Measurements from ENCODE around the gene ANGPT4.
A peak's percentile ranks its signal among the peaks of the same experiment; 100 is the strongest.
"Not testable (repeated sequence)": the region's sequence is repeated elsewhere in the genome, so short reads cannot be mapped to it uniquely, and the experiment has no call there.

ANGPT4 gene

DNA sequence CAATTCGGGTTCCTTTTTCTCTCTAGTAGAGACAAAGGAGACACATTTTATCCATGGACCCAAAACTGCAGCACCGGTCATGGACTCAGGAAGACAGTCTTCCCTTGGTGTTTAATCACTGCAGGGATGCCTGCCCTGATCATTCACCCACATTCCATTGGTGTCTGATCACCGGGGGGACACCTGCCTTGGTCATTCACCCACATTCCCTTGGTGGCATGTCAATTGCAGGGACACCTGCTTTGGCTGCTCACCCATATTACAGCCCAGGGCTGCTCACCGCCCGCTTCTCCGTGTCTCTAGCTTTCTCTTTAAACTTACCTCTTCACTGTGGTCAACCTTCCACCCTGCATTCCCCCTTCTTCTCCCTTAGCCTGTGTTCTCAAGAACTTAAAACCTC is 18.7 kb downstream of the ANGPT4 start:
- not testable (repeated sequence) for H3K4me1 ChIP-seq (ENCODE audit: control insufficient read depth, insufficient read depth, low read length); H3K27me3 ChIP-seq (ENCODE audit: control insufficient read depth, insufficient read depth, low read length); H3K9me3 ChIP-seq (ENCODE audit: control insufficient read depth, insufficient read depth, low read length); H3K4me3 ChIP-seq (ENCODE audit: low read depth, low read length); H3K36me3 ChIP-seq (ENCODE audit: control insufficient read depth, insufficient read depth, low read length); H3K9ac ChIP-seq (ENCODE audit: low read depth, low read length)

GRCh38 chr20:896501-897025 is 19.6 kb downstream of the ANGPT4 start:
- H3K4me1 ChIP-seq (ENCODE audit: control insufficient read depth, insufficient read depth, low read length), result no peaks in the 10 kb centered on the region
- H3K4me3 ChIP-seq (ENCODE audit: low read depth, low read length), result no peak overlapping the region
- H3K36me3 ChIP-seq (ENCODE audit: control insufficient read depth, insufficient read depth, low read length), result no peaks in the 10 kb centered on the region
- no peaks in the 10 kb centered on the region for H3K9me3 ChIP-seq (ENCODE audit: control insufficient read depth, insufficient read depth, low read length)
- no peak overlapping the region for H3K9ac ChIP-seq (ENCODE audit: low read depth, low read length)
- H3K27me3 ChIP-seq (ENCODE audit: control insufficient read depth, insufficient read depth, low read length), result no peaks in the 10 kb centered on the region

GRCh38 chr20:892371-892770 is 23.8 kb downstream of the ANGPT4 start:
- not testable (repeated sequence) for H3K36me3 ChIP-seq (ENCODE audit: control insufficient read depth, insufficient read depth, low read length); H3K9me3 ChIP-seq (ENCODE audit: control insufficient read depth, insufficient read depth, low read length); H3K4me1 ChIP-seq (ENCODE audit: control insufficient read depth, insufficient read depth, low read length); H3K4me3 ChIP-seq (ENCODE audit: low read depth, low read length); H3K27me3 ChIP-seq (ENCODE audit: control insufficient read depth, insufficient read depth, low read length); H3K9ac ChIP-seq (ENCODE audit: low read depth, low read length)

DNA sequence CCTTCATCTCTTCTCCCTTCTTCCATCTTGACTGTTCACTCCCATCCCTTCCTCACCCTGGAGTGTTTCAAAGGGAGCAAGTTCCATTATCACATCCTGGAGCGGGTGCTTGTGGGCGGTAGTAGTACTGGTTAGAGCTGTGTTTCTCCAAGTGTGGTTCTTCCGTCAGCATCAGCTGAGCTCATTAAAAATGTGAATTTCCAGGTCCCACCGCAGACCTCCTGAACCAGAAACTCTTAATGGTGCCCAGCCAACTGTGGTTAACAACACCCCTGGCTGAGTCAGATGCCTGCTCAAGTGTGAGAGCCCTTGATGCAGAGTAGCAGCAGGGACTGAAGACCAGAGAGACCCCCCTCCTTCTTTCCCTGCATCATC is 24.4 kb downstream of the ANGPT4 start:
- no peaks in the 10 kb centered on the region for H3K4me1 ChIP-seq (ENCODE audit: control insufficient read depth, insufficient read depth, low read length)
- no peaks in the 10 kb centered on the region for H3K9me3 ChIP-seq (ENCODE audit: control insufficient read depth, insufficient read depth, low read length)
- H3K4me3 ChIP-seq (ENCODE audit: low read depth, low read length), result no peak overlapping the region
- no peaks in the 10 kb centered on the region for H3K27me3 ChIP-seq (ENCODE audit: control insufficient read depth, insufficient read depth, low read length)
- no peak overlapping the region for H3K9ac ChIP-seq (ENCODE audit: low read depth, low read length)
- H3K36me3 ChIP-seq (ENCODE audit: control insufficient read depth, insufficient read depth, low read length), result no peaks in the 10 kb centered on the region

DNA sequence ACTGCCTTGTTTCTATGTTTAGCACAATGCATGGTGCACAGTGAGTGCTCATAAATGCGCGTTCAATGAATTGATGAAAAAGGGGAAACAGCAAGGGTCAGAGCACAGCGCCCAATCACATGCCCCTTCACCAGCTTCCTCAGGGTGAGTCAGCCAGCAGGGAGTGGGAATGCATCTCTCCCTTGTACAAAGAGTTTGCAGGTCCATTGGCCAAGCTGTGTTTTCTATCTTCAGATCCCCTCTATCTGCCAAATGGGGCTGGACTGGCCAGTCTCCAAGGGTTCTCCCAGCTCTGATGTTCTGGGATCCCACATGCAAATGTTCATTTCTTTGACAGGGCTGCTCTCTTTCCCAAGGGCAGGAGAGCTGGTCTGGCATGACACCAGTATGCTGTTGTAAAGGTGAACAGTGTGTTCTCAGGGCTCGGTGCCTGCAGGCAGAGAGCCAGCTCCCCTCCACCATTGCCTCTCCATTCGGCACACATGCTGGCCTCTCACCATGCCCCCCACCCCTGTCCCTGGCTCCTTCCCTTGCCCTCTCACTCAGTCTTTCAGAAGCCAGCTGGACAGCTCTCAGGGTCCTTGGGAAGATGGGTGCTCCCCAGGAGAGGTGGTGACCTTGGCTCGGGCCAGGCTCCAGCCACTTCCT is 25.0 kb downstream of the ANGPT4 start:
- no peak overlapping the region for H3K4me3 ChIP-seq (ENCODE audit: low read depth, low read length)

GRCh38 chr20:890666-891057 is 25.5 kb downstream of the ANGPT4 start:
- Histone ChIP-seq H3K4me3 (ENCODE audit: low read depth, low read length) (no peak overlapping the region), H3K9me3 (ENCODE audit: control insufficient read depth, insufficient read depth, low read length) (no peaks in the 10 kb centered on the region), H3K9ac (ENCODE audit: low read depth, low read length) (no peak overlapping the region), H3K36me3 (ENCODE audit: control insufficient read depth, insufficient read depth, low read length) (no peaks in the 10 kb centered on the region), H3K4me1 (ENCODE audit: control insufficient read depth, insufficient read depth, low read length) (no peaks in the 10 kb centered on the region), H3K27me3 (ENCODE audit: control insufficient read depth, insufficient read depth, low read length) (peaks cover 8% of the 10 kb centered on the region)

More for the DNA sequence above, 25.0 kb downstream of the ANGPT4 start:
- H3K9ac ChIP-seq (ENCODE audit: low read depth, low read length), result no peak overlapping the region
- H3K9me3 ChIP-seq (ENCODE audit: control insufficient read depth, insufficient read depth, low read length), result no peaks in the 10 kb centered on the region
- no peaks in the 10 kb centered on the region for H3K4me1 ChIP-seq (ENCODE audit: control insufficient read depth, insufficient read depth, low read length)
- H3K27me3 ChIP-seq (ENCODE audit: control insufficient read depth, insufficient read depth, low read length), result peaks cover 4% of the 10 kb centered on the region
- no peaks in the 10 kb centered on the region for H3K36me3 ChIP-seq (ENCODE audit: control insufficient read depth, insufficient read depth, low read length)

DNA sequence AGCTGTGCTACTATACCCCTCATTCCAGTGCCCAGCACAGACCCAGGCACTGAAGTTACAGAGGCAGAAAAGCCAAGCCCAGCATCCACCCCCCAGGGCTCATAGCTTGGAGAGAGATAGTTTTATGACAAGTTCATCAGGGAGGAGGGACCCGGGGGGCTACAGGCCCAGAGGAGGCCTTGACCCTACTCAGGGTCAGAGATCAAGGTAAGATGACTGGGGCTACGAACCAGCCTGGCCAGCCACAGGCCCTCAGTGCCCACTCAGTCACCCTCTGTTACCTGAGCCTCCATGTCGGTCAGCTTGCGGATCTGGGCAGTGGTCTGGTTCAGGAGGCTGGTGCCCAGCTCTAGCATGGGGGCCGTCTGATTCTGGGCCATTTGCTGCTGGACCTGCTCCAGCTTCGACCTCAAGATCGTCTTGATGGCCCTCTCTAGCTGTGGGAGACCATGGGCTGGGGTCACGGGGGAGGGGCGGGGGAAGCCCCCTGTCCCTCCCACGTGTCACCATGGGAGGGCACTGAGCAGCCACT is 26.1 kb downstream of the ANGPT4 start:
- H3K27me3 ChIP-seq (ENCODE audit: control insufficient read depth, insufficient read depth, low read length), result peaks cover 13% of the 10 kb centered on the region
- no peaks in the 10 kb centered on the region for H3K4me1 ChIP-seq (ENCODE audit: control insufficient read depth, insufficient read depth, low read length)
- no peak overlapping the region for H3K4me3 ChIP-seq (ENCODE audit: low read depth, low read length)
- no peaks in the 10 kb centered on the region for H3K9me3 ChIP-seq (ENCODE audit: control insufficient read depth, insufficient read depth, low read length)
- H3K9ac ChIP-seq (ENCODE audit: low read depth, low read length), result no peak overlapping the region
- no peaks in the 10 kb centered on the region for H3K36me3 ChIP-seq (ENCODE audit: control insufficient read depth, insufficient read depth, low read length)

GRCh38 chr20:889106-889505 is 27.0 kb downstream of the ANGPT4 start:
- no peaks in the 10 kb centered on the region for H3K4me1 ChIP-seq (ENCODE audit: control insufficient read depth, insufficient read depth, low read length)
- no peaks in the 10 kb centered on the region for H3K9me3 ChIP-seq (ENCODE audit: control insufficient read depth, insufficient read depth, low read length)
- no peak overlapping the region for H3K4me3 ChIP-seq (ENCODE audit: low read depth, low read length)
- H3K27me3 ChIP-seq (ENCODE audit: control insufficient read depth, insufficient read depth, low read length), result peaks cover 13% of the 10 kb centered on the region
- H3K9ac ChIP-seq (ENCODE audit: low read depth, low read length), result no peak overlapping the region
- H3K36me3 ChIP-seq (ENCODE audit: control insufficient read depth, insufficient read depth, low read length), result no peaks in the 10 kb centered on the region

GRCh38 chr20:888057-888456 is 28.1 kb downstream of the ANGPT4 start:
- Histone ChIP-seq H3K36me3 (ENCODE audit: control insufficient read depth, insufficient read depth, low read length) (no peaks in the 10 kb centered on the region), H3K4me1 (ENCODE audit: control insufficient read depth, insufficient read depth, low read length) (no peaks in the 10 kb centered on the region), H3K4me3 (ENCODE audit: low read depth, low read length) (no peak overlapping the region), H3K9me3 (ENCODE audit: control insufficient read depth, insufficient read depth, low read length) (no peaks in the 10 kb centered on the region), H3K27me3 (ENCODE audit: control insufficient read depth, insufficient read depth, low read length) (peaks cover 13% of the 10 kb centered on the region), H3K9ac (ENCODE audit: low read depth, low read length) (no peak overlapping the region)

GRCh38 chr20:887137-887536 is 29.0 kb downstream of the ANGPT4 start:
- Histone ChIP-seq H3K9me3 (ENCODE audit: control insufficient read depth, insufficient read depth, low read length) (no peaks in the 10 kb centered on the region), H3K9ac (ENCODE audit: low read depth, low read length) (no peak overlapping the region), H3K36me3 (ENCODE audit: control insufficient read depth, insufficient read depth, low read length) (no peaks in the 10 kb centered on the region), H3K4me3 (ENCODE audit: low read depth, low read length) (no peak overlapping the region), H3K27me3 (ENCODE audit: control insufficient read depth, insufficient read depth, low read length) (peaks cover 13% of the 10 kb centered on the region), H3K4me1 (ENCODE audit: control insufficient read depth, insufficient read depth, low read length) (no peaks in the 10 kb centered on the region)

GRCh38 chr20:884983-885952 is 30.9 kb downstream of the ANGPT4 start:
- no peaks in the 10 kb centered on the region for H3K4me1 ChIP-seq (ENCODE audit: control insufficient read depth, insufficient read depth, low read length)
- H3K27me3 ChIP-seq (ENCODE audit: control insufficient read depth, insufficient read depth, low read length), result peaks cover 13% of the 10 kb centered on the region
- H3K9ac ChIP-seq (ENCODE audit: low read depth, low read length), result no peak overlapping the region
- H3K36me3 ChIP-seq (ENCODE audit: control insufficient read depth, insufficient read depth, low read length), result no peaks in the 10 kb centered on the region
- H3K9me3 ChIP-seq (ENCODE audit: control insufficient read depth, insufficient read depth, low read length), result no peaks in the 10 kb centered on the region
- peak overlapping the region; percentile 10 for H3K4me3 ChIP-seq (ENCODE audit: low read depth, low read length)

DNA sequence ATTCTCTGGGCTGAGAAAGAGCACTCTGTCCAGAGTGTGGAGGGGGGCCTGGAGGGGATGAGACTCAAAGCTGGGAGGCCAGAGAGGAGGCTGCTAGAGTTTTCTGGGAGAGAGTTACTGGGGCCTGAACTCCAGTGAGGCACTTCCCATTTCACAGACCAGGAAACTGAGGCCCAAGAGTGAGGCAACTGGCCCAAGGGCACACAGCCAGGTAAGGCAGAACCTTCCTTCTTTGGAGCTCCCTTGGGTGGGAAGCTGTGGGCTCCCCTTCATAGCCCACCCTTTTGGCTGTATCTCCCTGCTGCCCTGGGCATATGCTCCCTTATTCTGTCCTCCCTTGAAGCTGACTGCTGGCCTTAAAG is 34.4 kb downstream of the ANGPT4 start:
- Histone ChIP-seq H3K9ac (ENCODE audit: low read depth, low read length) (no peak overlapping the region), H3K4me3 (ENCODE audit: low read depth, low read length) (no peak overlapping the region), H3K36me3 (ENCODE audit: control insufficient read depth, insufficient read depth, low read length) (no peaks in the 10 kb centered on the region), H3K9me3 (ENCODE audit: control insufficient read depth, insufficient read depth, low read length) (no peaks in the 10 kb centered on the region), H3K4me1 (ENCODE audit: control insufficient read depth, insufficient read depth, low read length) (no peaks in the 10 kb centered on the region), H3K27me3 (ENCODE audit: control insufficient read depth, insufficient read depth, low read length) (peaks cover 15% of the 10 kb centered on the region)

All from iPS-15b (cell line).